ENCODE measurements around the gene PLCB1.

GRCh38 chr20:8262721-8263120 is 130.7 kb downstream of the PLCB1 start:
- TF ChIP-seq POLR2A (IDR thresholded peaks at IDR 0.05; ENCODE audit: low read depth, low read length) (no peak), ZBTB40 (IDR thresholded peaks at IDR 0.05; ENCODE audit: borderline replicate concordance) (no peak), ATF3 (IDR thresholded peaks at IDR 0.05; ENCODE audit: borderline replicate concordance, extremely low read depth, low read depth, low read length) (no peak), ESRRA (IDR thresholded peaks at IDR 0.05; ENCODE audit: low read length) (no peak), SMARCA5 (IDR thresholded peaks at IDR 0.05) (no peak), ZNF274 (IDR thresholded peaks at IDR 0.05; ENCODE audit: insufficient read depth, insufficient read length) (no peak), PAX8 (IDR thresholded peaks at IDR 0.05) (no peak), NFYB (IDR thresholded peaks at IDR 0.05; ENCODE audit: insufficient read depth, low read depth, low read length) (no peak), CTCF (IDR thresholded peaks at IDR 0.05 in 2 of 3, conservative IDR thresholded peaks at IDR 0.05 in 1 of 3; ENCODE audit: control insufficient read depth in 2 of 3, extremely low read depth in 1 of 3, insufficient read depth in 1 of 3, low read depth in 3 of 3, low read length in 3 of 3) (no peak), SIN3A (IDR thresholded peaks at IDR 0.05; ENCODE audit: low read depth, low read length) (no peak)
